MM.1S (cell line): ENCODE results near the gene SLC22A24.

Source experiments
- CTCF ChIP-seq: fragments of 300-600 bp; sonication (generic); IDR thresholded peaks from 2 replicates; pipeline ENCODE4 v1.5.1; 2016; ENCODE audit warnings: antibody characterized with exemption, low read length, mixed read lengths
- EZH2 ChIP-seq: fragments of 300-600 bp; sonication (generic); optimal IDR thresholded peaks from 2 replicates; pipeline ENCODE3; 2017; ENCODE audit warnings: low read depth, mild to moderate bottlenecking, antibody characterized with exemption, low read length, mixed read lengths

- TF ChIP-seq CTCF (no peak), EZH2 (no peak)
These were observed 1.6 kb downstream of the SLC22A24 start for GRCh38 chr11:63142459-63142858.
